HG02938 (cell line): Measurements from ENCODE around the gene APBA1.
"Not testable (repeated sequence)": the region's sequence is repeated elsewhere in the genome, so short reads cannot be mapped to it uniquely, and the experiment has no call there.

ENCODE experiments used
- ATAC-seq: cut with Tn5 transposase; IDR thresholded peaks from one replicate; pipeline ENCODE4 v1.9.1; 2021; ENCODE audit warnings: mild to moderate bottlenecking, moderate library complexity; ENCODE audit not compliant: unreplicated experiment

APBA1 gene

GRCh38 chr9:69454321-69454720, 217.8 kb downstream of the APBA1 start:
- ATAC-seq, result no peak

GRCh38 chr9:69453746-69454145, 218.4 kb downstream of the APBA1 start:
- ATAC-seq, result no peak

GRCh38 chr9:69452110-69452782, 219.9 kb downstream of the APBA1 start:
- ATAC-seq, result no peak

GRCh38 chr9:69446496-69446895, 225.7 kb downstream of the APBA1 start:
- ATAC-seq, result no peak

- no peak for ATAC-seq
Measured at GRCh38 chr9:69445251-69445650, 226.9 kb downstream of the APBA1 start.

GRCh38 chr9:69444791-69445190, 227.4 kb downstream of the APBA1 start:
- no peak for ATAC-seq

GRCh38 chr9:69444021-69444420, 228.2 kb downstream of the APBA1 start:
- ATAC-seq, result no peak

GRCh38 chr9:69443178-69443577, 229.0 kb downstream of the APBA1 start:
- ATAC-seq, result no peak

GRCh38 chr9:69442486-69442885, 229.7 kb downstream of the APBA1 start:
- ATAC-seq, result no peak

GRCh38 chr9:69440254-69440955, 231.8 kb downstream of the APBA1 start:
- ATAC-seq, result not testable (repeated sequence)

- not testable (repeated sequence) for ATAC-seq
Measured at GRCh38 chr9:69439654-69440053, 232.5 kb downstream of the APBA1 start.

GRCh38 chr9:69433968-69434367, 238.2 kb downstream of the APBA1 start:
- no peak for ATAC-seq

GRCh38 chr9:69433392-69433791, 238.8 kb downstream of the APBA1 start:
- no peak for ATAC-seq

GRCh38 chr9:69432623-69433022, 239.5 kb downstream of the APBA1 start:
- ATAC-seq, result no peak

GRCh38 chr9:69431777-69432176, 240.4 kb downstream of the APBA1 start:
- ATAC-seq, result no peak

- no peak for ATAC-seq
Measured at GRCh38 chr9:69431203-69431602, 241.0 kb downstream of the APBA1 start.

GRCh38 chr9:69430206-69430605, 242.0 kb downstream of the APBA1 start:
- no peak for ATAC-seq

- ATAC-seq, result no peak
Measured at GRCh38 chr9:69429281-69429680, 242.9 kb downstream of the APBA1 start.

- no peak for ATAC-seq
Measured at GRCh38 chr9:69428017-69428785, 244.0 kb downstream of the APBA1 start.

GRCh38 chr9:69427286-69427685, 244.9 kb downstream of the APBA1 start:
- ATAC-seq, result no peak

GRCh38 chr9:69425136-69425801, 246.9 kb downstream of the APBA1 start:
- no peak for ATAC-seq
